K562 (cell line): Measurements from ENCODE around the gene CIAPIN1. TPM values are rescaled to one million over a fixed set of nuclear protein-coding genes. Genes with fewer than 3 reads are reported as not detected.

Source experiments
- ATAC-seq: fragments of 200-7000 bp; cut with Tn5 transposase; 3 replicates; pipeline ENCODE4 v1.9.1; 2020; ENCODE audit warnings: moderate library complexity
- BruUV-seq: library from RNA; stranded (reverse); fragments of 400-500 nt; replicated peaks from 2 replicates; lab custom pipeline; 2021; lab: Mats Ljungman, UMichigan
- CTCF ChIA-PET: fragments of 300-600 bp; formaldehyde crosslinking; extraction: SDS; loops from one replicate; lab custom pipeline; 2021; ENCODE audit warnings: low intra/inter-chr PET ratio; lab: Yijun Ruan, JAX
- POLR2A ChIA-PET: fragments of 300-600, 350-650 bp; sonication (Branson Sonifier 250); formaldehyde crosslinking; extraction: SDS; loops from one replicate; lab custom pipeline; 2021; ENCODE audit warnings: antibody characterized with exemption, inconsistent platforms; lab: Yijun Ruan, JAX
- DNase-seq, 4 experiments: peaks; one replicate each; pipeline versions ENCODE4 v3.0.0 to v3.0.0-alpha.2; 2011 to 2018; ENCODE audit warnings: low spot score in 3 of 4, mixed read lengths in 3 of 4; ENCODE audit errors: extremely low read depth in 1 of 4
- FAIRE-seq: peaks from 2 replicates; lab custom pipeline; 2011; peaks lifted over from hg19 to GRCh38; lab: Jason Lieb, UNC
- H2AFZ ChIP-seq: 2 replicates; pipeline ENCODE4 v1.6.0; 2011; ENCODE audit warnings: low read depth, low read length, control low read depth, inconsistent platforms
- H3K27ac ChIP-seq: fragments of 200-600 bp; 3 replicates; pipeline ENCODE4 v1.8.0; 2011; ENCODE audit warnings: low read depth, mild to moderate bottlenecking, control low read depth, inconsistent platforms, low read length, moderate library complexity, mixed read lengths; ENCODE audit errors: extremely low read depth
- H3K27me3 ChIP-seq, 2 experiments: fragments of 300-600 bp in 1 of 2; 2 replicates in 1 of 2; 3 replicates in 1 of 2; pipeline versions ENCODE4 v1.6.0 to v1.8.0; 2011; ENCODE audit warnings: inconsistent platforms in 2 of 2, low read length in 2 of 2, mild to moderate bottlenecking in 1 of 2, mixed read lengths in 1 of 2, moderate library complexity in 1 of 2; ENCODE audit not compliant: control insufficient read depth in 2 of 2, insufficient read depth in 2 of 2
- H3K36me3 ChIP-seq: fragments of 300-600 bp; 3 replicates; pipeline ENCODE4 v1.8.0; 2011; ENCODE audit warnings: mild to moderate bottlenecking, low read length, inconsistent platforms; ENCODE audit not compliant: control insufficient read depth, insufficient read depth
- H3K4me1 ChIP-seq, 2 experiments: fragments of 200-600 bp in 1 of 2; replicated peaks in 1 of 2; 2 replicates in 1 of 2; 3 replicates in 1 of 2; pipeline versions ENCODE4 v1.5.1 to v1.8.0; 2011; ENCODE audit warnings: inconsistent platforms in 2 of 2, low read length in 2 of 2, mild to moderate bottlenecking in 1 of 2, mixed read lengths in 1 of 2, moderate library complexity in 1 of 2; ENCODE audit not compliant: control insufficient read depth in 2 of 2, insufficient read depth in 2 of 2
- H3K4me2 ChIP-seq: 2 replicates; pipeline ENCODE4 v1.6.1; 2011; ENCODE audit warnings: low read length, control low read depth, inconsistent platforms, mixed read lengths; ENCODE audit not compliant: insufficient read depth
- H3K4me3 ChIP-seq: fragments of 200-600 bp; sonication (generic), shearing (Covaris generic); 2 replicates; pipeline ENCODE4 v1.5.1; 2016; ENCODE audit warnings: control low read depth, inconsistent platforms
- H3K79me2 ChIP-seq: fragments of 200-600 bp; 3 replicates; pipeline ENCODE4 v1.8.0; 2011; ENCODE audit warnings: low read length, inconsistent platforms; ENCODE audit not compliant: control insufficient read depth, insufficient read depth
- H3K9ac ChIP-seq, 2 experiments: 2 replicates each; pipeline versions ENCODE4 v1.6.0 to v1.6.1; 2011; ENCODE audit warnings: low read depth in 2 of 2, low read length in 2 of 2, control low read depth in 1 of 2, inconsistent platforms in 1 of 2, mild to moderate bottlenecking in 1 of 2, mixed read lengths in 1 of 2; ENCODE audit not compliant: insufficient read depth in 1 of 2
- H3K9me1 ChIP-seq: one replicate; pipeline ENCODE4 v1.6.0; 2011; ENCODE audit warnings: inconsistent platforms, mild to moderate bottlenecking, low read length, moderate library complexity; ENCODE audit not compliant: control insufficient read depth, insufficient read depth
- H3K9me3 ChIP-seq: replicated peaks from 2 replicates; pipeline ENCODE4 v1.5.1; 2011; ENCODE audit warnings: low read depth, low read length, inconsistent platforms; ENCODE audit not compliant: control insufficient read depth, insufficient read depth
- H4K20me1 ChIP-seq: replicated peaks from 2 replicates; pipeline ENCODE4 v1.6.1; 2011; ENCODE audit warnings: low read length, inconsistent platforms, mixed read lengths; ENCODE audit not compliant: control insufficient read depth, insufficient read depth
- CUX1 ChIP-seq: fragments of 200-800 bp; sonication (Bioruptor generic); IDR thresholded peaks from 2 replicates; pipeline ENCODE4 v1.6.1; 2016; ENCODE audit warnings: missing genetic modification characterization, missing compliant biosample characterization
- E2F5 ChIP-seq: sonication (generic); formaldehyde crosslinking; IDR thresholded peaks from 2 replicates; pipeline ENCODE4 v1.8.0; 2022; ENCODE audit warnings: mild to moderate bottlenecking, missing genetic modification reagents
- FOXP4 ChIP-seq: sonication (generic); formaldehyde crosslinking; IDR thresholded peaks from 2 replicates; pipeline ENCODE4 v1.8.0; 2022; ENCODE audit warnings: mild to moderate bottlenecking, missing genetic modification reagents, borderline replicate concordance
- IRF2 ChIP-seq: sonication (generic); formaldehyde crosslinking; IDR thresholded peaks from 2 replicates; pipeline ENCODE4 v1.8.1; 2022; ENCODE audit warnings: mild to moderate bottlenecking, missing genetic modification reagents
- KDM4B ChIP-seq, 2 experiments: fragments of 450-650 bp in 1 of 2; sonication (generic) in 1 of 2; IDR thresholded peaks; 2 replicates each; pipeline ENCODE4 v1.6.1; 2016 to 2017; ENCODE audit warnings: borderline replicate concordance in 2 of 2, antibody characterized with exemption in 1 of 2, low read depth in 1 of 2, mild to moderate bottlenecking in 1 of 2
- KLF13 ChIP-seq: fragments of 450-650 bp; IDR thresholded peaks from 2 replicates; pipeline ENCODE4 v1.6.1; 2016; ENCODE audit warnings: missing genetic modification characterization, low read depth, mild to moderate bottlenecking, missing compliant biosample characterization, moderate library complexity, borderline replicate concordance
- PCBP1 ChIP-seq: fragments of 200-400 bp; formaldehyde crosslinking; IDR thresholded peaks from 2 replicates; pipeline ENCODE4 v1.6.1; 2018; ENCODE audit warnings: mild to moderate bottlenecking, low read depth, low read length; ENCODE audit not compliant: poor library complexity, severe bottlenecking
- POU5F1 ChIP-seq: fragments of 150-350 bp; IDR thresholded peaks from 2 replicates; pipeline ENCODE4 v1.6.1; 2014; ENCODE audit warnings: borderline replicate concordance, low read length, low read depth, mild to moderate bottlenecking; ENCODE audit not compliant: partially characterized antibody
- TAF9B ChIP-seq: fragments of 450-650 bp; IDR thresholded peaks from 2 replicates; pipeline ENCODE4 v1.6.1; 2018; ENCODE audit warnings: mild to moderate bottlenecking; ENCODE audit not compliant: partially characterized antibody
- WGBS: fragments of 100-300 bp; shearing (Covaris generic); methylation state at CpG from one replicate; pipeline ENCODE4 v1.1.6; 2016; ENCODE audit warnings: low coverage, mixed read lengths; ENCODE audit not compliant: insufficient coverage; ENCODE audit errors: missing lambda C conversion rate; 5-methylcytosine and 5-hydroxymethylcytosine counted together
- in situ Hi-C: fragments of 300-500 bp; cut with MboI; formaldehyde crosslinking; loops from 4 replicates; pipeline ENCODE4 v1.15.0; 2018; ENCODE audit warnings: inconsistent platforms, mixed read lengths
- intact Hi-C: fragments of 100-400 bp; cut with micrococcal nuclease; formaldehyde crosslinking; loops from 2 replicates; pipeline ENCODE4 v1.14.2; 2022
- polyA plus RNA-seq, 8 experiments: library from polyadenylated mRNA; depleted of rRNA in 4 of 8; stranded (reverse) in 5 of 8; unstranded in 3 of 8; fragments of >200 nt; fragmentation: Nextera tagmentation in 2 of 8; fragmentation: Illumina TruSeq in 1 of 8; extraction: Ambion mirVana in 2 of 8; extraction: Trizol in 1 of 8; gene quantifications; 2 replicates each; pipeline versions ENCODE4 v1.2.1 to v1.2.3, GENCODE V29; 2011 to 2014; ENCODE audit warnings: inconsistent platforms in 1 of 8, missing spikeins in 1 of 8
- total RNA-seq, 7 experiments: library from RNA; depleted of rRNA in 6 of 7; stranded (reverse); fragments of >200 nt in 6 of 7; fragmentation: Illumina TruSeq in 2 of 7; extraction: Trizol in 2 of 7; gene quantifications; 2 replicates each; pipeline versions ENCODE4 v1.2.1 to v1.2.3, GENCODE V29; 2011 to 2021; ENCODE audit warnings: low replicate concordance in 1 of 7
- TF ChIP-seq, protein P1 (sequence below): fragments of 450-650 bp; IDR thresholded peaks from 2 replicates; pipeline ENCODE4 v1.6.1; 2017; ENCODE audit warnings: mild to moderate bottlenecking, moderate library complexity

The CIAPIN1 gene
- total and polyA plus RNA-seq, 9 of the 15 experiments (the other 6 are each of a cell fraction or from before 2014, with no cell fraction given) = 71.8 to 263 (median 95.7) TPM

GRCh38 chr16:57434003-57434402, 13.2 kb downstream of the CIAPIN1 start (continued):
- no peak for TF ChIP-seq PCBP1

DNA sequence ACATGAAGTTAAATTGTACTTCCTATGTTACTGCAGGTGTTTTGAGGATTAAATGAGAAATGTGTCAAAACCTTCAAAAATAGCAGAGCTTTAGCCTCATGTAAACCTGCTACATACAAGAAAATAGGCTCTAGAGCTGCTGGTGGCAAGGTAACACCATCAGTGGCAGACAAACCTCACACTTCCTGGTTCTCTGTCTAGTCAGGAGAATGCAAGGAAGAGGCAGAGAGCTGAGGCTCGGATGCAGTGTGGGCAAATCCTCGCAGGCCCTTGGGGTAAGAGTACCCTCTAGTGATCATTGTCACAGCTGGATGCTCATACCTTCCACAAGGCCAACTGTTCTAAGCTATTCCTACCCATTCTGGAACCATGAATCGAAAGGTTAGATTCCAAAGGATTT, 14.2 kb downstream of the CIAPIN1 start:
- no peak overlapping the region for H3K4me2 ChIP-seq
- H3K4me3 ChIP-seq = no peak overlapping the region
- FAIRE-seq (no peak), ATAC-seq (no peak), DNase-seq (no peak)
- H3K9me3 ChIP-seq = no peaks in the 10 kb centered on the region
- H2AFZ ChIP-seq = no peak overlapping the region
- peaks cover 93% of the 10 kb centered on the region for H3K36me3 ChIP-seq
- POLR2A ChIA-PET = interaction anchor here (0.7 to 2.5 kb wide), 3 partner anchors 9 to 571 kb away, joined by 3 to 8 read pairs (median 8); no protein-coding TSS in a partner anchor
- H3K79me2 ChIP-seq = no peaks in the 10 kb centered on the region
- H3K9me1 ChIP-seq = no peaks in the 10 kb centered on the region
- BruUV-seq = no TSS peak
- no peaks in the 10 kb centered on the region for H4K20me1 ChIP-seq
- intact Hi-C loops (no loop called here), in situ Hi-C loops (no loop called here)
- CTCF ChIA-PET = no interaction called here
- no peaks in the 10 kb centered on the region for H3K27me3 ChIP-seq
- no peak overlapping the region for H3K27ac ChIP-seq
- H3K4me1 ChIP-seq = no peaks in the 10 kb centered on the region
- WGBS = 94% methylated on average over 3 of the region's 3 CpGs
- H3K9ac ChIP-seq = no peak overlapping the region
- TF ChIP-seq KDM4B (IDR thresholded peaks at IDR 0.05; ENCODE audit: borderline replicate concordance in 2 of 2, low read depth in 1 of 2) = no peak
- TF ChIP-seq IRF2 = no peak
- no peak for TF ChIP-seq CUX1 (CRISPR knock-in tag)
- no peak for TF ChIP-seq POU5F1
- no peak for TF ChIP-seq E2F5 (CRISPR knock-in tag)
- no peak for TF ChIP-seq TAF9B
- TF ChIP-seq, protein P1, sequence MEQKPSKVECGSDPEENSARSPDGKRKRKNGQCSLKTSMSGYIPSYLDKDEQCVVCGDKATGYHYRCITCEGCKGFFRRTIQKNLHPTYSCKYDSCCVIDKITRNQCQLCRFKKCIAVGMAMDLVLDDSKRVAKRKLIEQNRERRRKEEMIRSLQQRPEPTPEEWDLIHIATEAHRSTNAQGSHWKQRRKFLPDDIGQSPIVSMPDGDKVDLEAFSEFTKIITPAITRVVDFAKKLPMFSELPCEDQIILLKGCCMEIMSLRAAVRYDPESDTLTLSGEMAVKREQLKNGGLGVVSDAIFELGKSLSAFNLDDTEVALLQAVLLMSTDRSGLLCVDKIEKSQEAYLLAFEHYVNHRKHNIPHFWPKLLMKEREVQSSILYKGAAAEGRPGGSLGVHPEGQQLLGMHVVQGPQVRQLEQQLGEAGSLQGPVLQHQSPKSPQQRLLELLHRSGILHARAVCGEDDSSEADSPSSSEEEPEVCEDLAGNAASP = no peak
- TF ChIP-seq KLF13 (tag) = no peak
- TF ChIP-seq FOXP4 (CRISPR knock-in tag) = no peak
